Measurements from ENCODE around the gene GPR152. TPM values are rescaled to one million over a fixed set of nuclear protein-coding genes. Genes with fewer than 3 reads are reported as not detected.

The GPR152 gene
- total and polyA plus RNA-seq, 2 donors (not counting 3 experiments of a cell fraction or from before 2014, with no cell fraction given), result not detected

- no peak overlapping the region for H3K4me2 ChIP-seq (ENCODE audit: insufficient read depth, low read length)
Measured at GRCh38 chr11:67492801-67493547, 40.4 kb upstream of the GPR152 start.

More at GRCh38 chr11:67492801-67493547, 40.4 kb upstream of the GPR152 start:
- no TSS peak for BruUV-seq (replicated peaks)
- H3K79me2 ChIP-seq (ENCODE audit: control insufficient read depth, insufficient read depth, low read length), result no peaks in the 10 kb centered on the region
- TF ChIP-seq MYC (IDR thresholded peaks at IDR 0.05; ENCODE audit: low read depth, low read length), result no peak
- no peak for TF ChIP-seq CTCF (IDR thresholded peaks at IDR 0.05; ENCODE audit: extremely low read depth in 1 of 2, insufficient read depth in 1 of 2, low read depth in 1 of 2, low read length in 2 of 2)
- TF ChIP-seq EZH2 (IDR thresholded peaks at IDR 0.05; ENCODE audit: borderline replicate concordance, low read depth, low read length, severe bottlenecking), result no peak
- no peak for TF ChIP-seq FOS (IDR thresholded peaks at IDR 0.05; ENCODE audit: borderline replicate concordance, insufficient read depth, low read length)
- TF ChIP-seq JUN (IDR thresholded peaks at IDR 0.05; ENCODE audit: borderline replicate concordance, insufficient read depth, insufficient read length, low read depth), result no peak
- no peak for TF ChIP-seq POLR2AphosphoS5 (IDR thresholded peaks at IDR 0.05; ENCODE audit: insufficient read depth, low read depth, low read length)
- no peak for TF ChIP-seq POLR2A (IDR thresholded peaks at IDR 0.05; ENCODE audit: low read depth, low read length)
- TF ChIP-seq GATA2 (IDR thresholded peaks at IDR 0.05; ENCODE audit: insufficient read depth, insufficient read length, low read depth, low read length), result no peak
- TF ChIP-seq MAX (IDR thresholded peaks at IDR 0.05; ENCODE audit: insufficient read depth, insufficient read length), result no peak
- no peaks in the 10 kb centered on the region for H3K9me3 ChIP-seq (replicated peaks; ENCODE audit: control insufficient read depth, insufficient read depth, low read length)
- peaks cover 0 to 9% of the 10 kb centered on the region in 2 experiments for H3K36me3 ChIP-seq (ENCODE audit: control insufficient read depth in 2 of 2, extremely low read depth in 1 of 2, insufficient read depth in 2 of 2, low read length in 2 of 2)
- DNase-seq (ENCODE audit: low read depth, low spot score), result no peak
- H3K9me1 ChIP-seq (replicated peaks; ENCODE audit: control insufficient read depth, extremely low read depth, insufficient read depth, low read length), result no peaks in the 10 kb centered on the region
- dilution Hi-C loops (cut with MboI; ENCODE audit: extremely low pct_ligation_motif_present, low sequenced_read_pairs), result no loop called here
- ChIA-PET CTCF (interaction anchor here (1.0 to 2.6 kb wide), 2 partner anchors 10 to 91 kb away, joined by 3 to 10 read pairs; partner anchors contain the start of genes AIP and PPP1CA), POLR2A (no interaction called here)
- no peak overlapping the region for H3K27ac ChIP-seq (ENCODE audit: insufficient read depth, low read depth, low read length)
- no peak overlapping the region for H2AFZ ChIP-seq (ENCODE audit: low read depth, low read length)
- no peak for FAIRE-seq
- no peaks in the 10 kb centered on the region for H4K20me1 ChIP-seq (replicated peaks; ENCODE audit: control insufficient read depth, extremely low read depth, insufficient read depth, low read length)
- H3K4me1 ChIP-seq (ENCODE audit: control insufficient read depth, extremely low read depth, insufficient read depth, low read length), result no peaks in the 10 kb centered on the region
- intact Hi-C loops (cut with micrococcal nuclease), result no loop called here
- H3K9ac ChIP-seq (replicated peaks; ENCODE audit: extremely low read depth, insufficient read depth, low read length), result no peak overlapping the region
- H3K4me3 ChIP-seq (replicated peaks in 1 of 3; ENCODE audit: insufficient read depth in 1 of 3, low read depth in 1 of 3, low read length in 3 of 3), result no peak overlapping the region
- no peaks in the 10 kb centered on the region for H3K27me3 ChIP-seq (ENCODE audit: control insufficient read depth in 2 of 2, insufficient read depth in 2 of 2, low read length in 2 of 2)

Measured in endothelial cell of umbilical vein (primary cell).